HT1080 (cell line): Measurements from ENCODE around the gene COX5A. TPM values are rescaled to one million over a fixed set of nuclear protein-coding genes. Genes with fewer than 3 reads are reported as not detected.

ENCODE experiments used
- DNase-seq: peaks from one replicate; pipeline ENCODE4 v3.0.0-alpha.2; 2015; ENCODE audit warnings: low read depth
- polyA plus RNA-seq, 2 experiments: library from polyadenylated mRNA; depleted of rRNA; stranded (reverse); fragments of >200 nt; gene quantifications; 2 replicates each; pipeline ENCODE4 v1.2.3, GENCODE V29; 2015
- total RNA-seq: library from RNA; depleted of rRNA; stranded (reverse); fragments of >200 nt; shearing (Covaris generic); gene quantifications from 2 replicates; pipeline ENCODE4 v1.2.3, GENCODE V29; 2014; rRNA removed

COX5A gene
- total RNA-seq = 119 and 162 TPM in 2 replicates
- 283 and 334 TPM in 2 replicates for polyA plus RNA-seq (2015; cell fraction: cytosol; rRNA removed)
- polyA plus RNA-seq (2015; cell fraction: nucleus; rRNA removed) = 105 and 116 TPM in 2 replicates

DNA sequence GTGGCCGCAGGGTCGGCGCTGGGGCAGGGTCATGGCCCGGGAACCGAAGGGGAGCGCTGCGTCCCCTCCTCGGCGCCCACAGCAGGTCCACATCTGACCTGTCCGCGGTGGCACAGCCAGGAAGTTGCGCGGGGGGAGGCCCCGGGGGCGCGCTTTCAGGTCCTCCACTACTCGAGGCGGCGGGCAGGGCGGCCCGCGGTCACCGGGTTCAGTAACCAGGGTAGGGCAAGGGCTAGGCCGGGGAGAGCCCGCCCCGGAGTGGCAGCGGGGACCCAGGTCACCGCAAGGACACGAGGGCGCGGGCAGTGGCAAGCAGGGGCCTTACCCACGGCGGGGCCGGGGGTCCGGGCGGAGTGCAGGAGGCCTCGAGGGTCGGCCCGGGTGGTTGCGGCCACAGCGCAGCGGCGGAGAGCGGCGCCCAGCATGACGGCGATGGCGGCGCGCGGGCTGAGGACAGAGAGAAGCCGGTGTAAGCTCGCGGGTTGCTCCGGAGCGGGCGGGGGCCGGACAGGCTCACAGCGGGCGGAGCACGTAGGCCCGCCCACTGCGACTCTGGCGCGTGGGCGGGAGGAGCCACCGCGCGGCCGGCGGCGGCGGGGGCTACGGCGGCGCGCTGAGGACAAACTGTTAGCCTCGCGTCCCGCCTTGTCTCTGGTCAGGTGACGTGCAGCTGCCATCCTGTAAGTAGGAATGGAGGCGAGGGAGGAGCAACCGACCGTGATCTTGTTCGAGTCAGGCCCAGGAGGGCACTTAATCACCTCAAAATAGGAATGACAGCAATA lies at the start of gene COX5A:
TSS of gene COX5A (minus strand) at position 484 of the 782 bp plus-strand sequence. CDS start at position 425, 59 bp downstream.
- peak; percentile 94 for DNase-seq

DNA sequence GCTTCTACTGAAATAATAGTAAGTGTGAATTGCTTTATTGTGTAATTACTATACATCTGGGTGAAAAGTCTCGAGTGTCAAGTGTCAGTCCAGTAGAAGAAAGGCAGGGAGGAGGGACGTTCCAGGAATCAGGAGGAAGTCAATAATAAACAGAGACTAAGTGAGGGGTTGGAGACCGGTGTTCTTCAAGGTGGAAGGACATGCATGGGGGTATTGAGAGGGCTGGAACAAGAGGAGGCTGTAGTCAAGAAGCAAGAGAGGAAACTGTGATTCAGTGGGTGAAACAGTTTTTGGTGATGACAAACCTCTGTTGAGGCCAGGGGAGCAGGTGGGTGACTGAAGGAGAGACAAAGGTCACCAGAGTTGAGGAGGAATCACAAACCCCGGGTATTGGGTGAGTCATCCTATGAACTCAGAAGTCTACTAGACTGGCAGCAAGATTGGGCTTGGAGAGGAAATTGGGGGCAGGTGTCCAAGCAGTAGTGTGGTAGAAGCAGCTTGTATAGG lies 45.9 kb upstream of the COX5A start:
- DNase-seq = peak; percentile 91

DNA sequence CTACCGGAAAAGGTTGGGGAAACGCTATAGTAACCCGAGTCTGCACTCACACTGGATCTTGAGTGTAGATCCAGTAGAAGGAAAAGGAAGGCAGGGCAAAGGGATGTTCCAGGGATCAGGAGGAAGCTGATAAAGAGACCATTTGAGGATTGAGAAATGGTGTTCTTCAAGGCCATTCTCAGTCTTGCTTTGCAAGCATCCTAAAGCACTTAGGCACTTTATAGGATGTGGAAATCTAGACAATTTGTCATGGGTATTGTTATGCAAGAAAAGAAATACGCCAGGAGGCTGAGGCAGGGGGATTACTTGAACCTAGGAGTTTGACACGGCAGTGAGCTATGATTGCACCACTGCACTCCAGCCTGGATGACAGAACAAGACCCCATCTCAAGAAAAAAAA lies 44.3 kb upstream of the COX5A start:
- no peak for DNase-seq

DNA sequence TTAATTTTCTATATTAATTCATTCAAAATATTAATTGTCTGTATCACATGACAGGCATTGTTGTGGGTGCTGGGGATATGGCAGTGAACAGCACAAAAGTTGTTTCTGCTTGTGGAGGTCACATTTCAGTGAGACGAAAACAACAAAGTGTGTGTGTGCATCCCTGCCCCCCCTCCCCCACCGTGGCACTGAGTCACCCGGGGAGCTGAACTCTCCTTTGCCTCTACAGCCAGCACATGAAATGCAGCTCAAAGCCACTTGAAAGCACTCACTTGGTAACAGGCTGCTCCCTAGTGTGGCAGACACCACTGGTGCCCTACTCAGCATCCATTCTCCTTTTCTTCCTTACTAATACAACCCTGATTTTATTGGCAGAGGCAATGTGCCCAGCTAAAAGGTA lies 40.6 kb upstream of the COX5A start:
- DNase-seq = peak; percentile 67

DNA sequence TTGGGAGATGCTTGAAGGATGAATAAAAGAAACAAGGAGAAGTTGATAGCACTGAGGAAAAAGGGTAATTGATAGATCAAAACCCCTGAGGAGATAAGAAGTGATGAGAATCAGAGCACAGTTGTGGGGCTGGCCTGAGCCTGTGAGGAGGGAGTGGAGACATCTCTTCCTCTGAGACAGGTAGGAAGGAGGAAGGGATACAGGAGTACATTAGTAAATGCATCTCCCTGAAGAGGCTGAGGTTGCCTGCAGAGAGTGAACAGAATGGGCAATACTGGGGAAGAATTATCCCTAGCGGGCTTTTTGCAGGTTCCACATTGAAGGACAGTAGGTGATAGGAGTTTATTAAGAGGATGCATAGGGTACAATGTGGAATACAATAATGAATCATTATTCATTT lies 40.2 kb upstream of the COX5A start:
- DNase-seq = no peak

DNA sequence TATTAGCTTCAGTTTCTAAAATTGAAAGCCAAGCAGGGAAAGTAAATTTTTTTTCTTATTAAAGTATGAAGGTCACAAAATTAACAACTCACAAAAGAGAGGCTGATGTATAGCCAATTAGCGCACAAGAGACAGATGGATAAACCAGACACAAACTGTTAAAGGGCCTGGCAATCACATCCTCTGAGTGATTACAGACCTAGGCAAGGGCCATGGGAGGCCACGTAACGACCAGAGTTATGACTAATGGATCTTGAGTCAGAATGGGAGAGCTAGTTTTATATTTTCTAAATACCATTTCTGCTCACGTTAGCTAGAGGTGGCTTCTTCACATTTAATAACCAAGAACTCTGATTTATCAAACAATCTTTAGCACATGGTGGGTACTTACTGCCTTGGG lies 39.7 kb upstream of the COX5A start:
- DNase-seq = peak; percentile 34

DNA sequence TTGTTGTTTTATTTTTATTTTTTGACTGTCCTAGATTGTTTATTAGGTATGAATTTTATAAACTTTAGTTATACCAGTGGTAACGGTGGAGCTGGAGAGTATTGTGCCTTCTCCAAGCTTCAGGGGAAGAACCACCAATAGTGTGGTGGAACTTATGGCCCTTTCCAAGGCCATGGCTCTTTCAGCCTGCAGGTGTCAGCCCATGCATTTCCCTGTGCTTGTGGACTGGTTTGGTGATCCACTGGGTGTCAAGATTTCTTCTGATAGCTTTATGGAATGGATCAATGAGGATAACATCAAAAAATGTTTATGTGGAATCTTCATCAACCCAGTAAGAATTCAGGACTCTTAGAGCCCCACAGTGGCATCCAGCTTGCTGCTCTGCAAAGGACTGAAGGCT lies 38.3 kb upstream of the COX5A start:
- no peak for DNase-seq

DNA sequence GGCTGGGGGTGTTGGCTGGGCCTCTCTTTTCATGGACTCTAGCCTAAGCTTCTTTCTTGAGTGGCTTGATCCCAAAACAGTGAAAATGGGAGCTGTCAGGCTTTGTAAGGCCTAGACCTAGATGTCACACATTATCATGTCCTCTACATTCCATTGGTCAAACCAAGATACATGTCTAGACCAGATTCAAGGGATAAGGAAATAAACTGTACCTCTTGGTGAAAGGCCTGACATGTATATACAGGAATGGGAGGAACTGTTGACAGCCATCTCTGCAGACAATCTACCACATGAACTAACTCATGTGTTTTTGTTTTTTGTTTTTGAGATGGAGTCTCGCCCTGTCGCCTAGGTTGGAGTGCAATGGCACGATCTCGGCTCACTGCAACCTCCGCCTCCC lies 29.8 kb upstream of the COX5A start:
- no peak for DNase-seq

DNA sequence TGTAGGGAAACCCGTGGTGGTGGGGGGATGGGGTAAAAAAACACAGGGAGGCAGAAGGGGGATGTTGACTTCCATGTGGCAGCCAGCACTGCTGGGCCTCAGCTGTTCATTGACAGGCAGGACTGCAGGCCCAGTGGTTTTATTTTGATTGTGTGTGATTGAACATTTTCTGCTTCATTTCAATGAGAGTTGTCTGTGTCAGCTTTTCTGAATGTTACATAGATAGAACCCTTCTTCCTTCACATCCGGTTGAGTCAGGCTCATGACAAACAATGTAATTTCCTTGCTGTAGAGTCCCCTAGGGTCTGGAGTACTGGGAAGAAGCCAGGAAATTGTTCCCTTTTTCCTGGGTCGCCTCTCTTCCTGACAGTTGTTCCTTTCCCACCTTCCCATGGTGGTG lies 26.9 kb upstream of the COX5A start:
- peak; percentile 79 for DNase-seq

DNA sequence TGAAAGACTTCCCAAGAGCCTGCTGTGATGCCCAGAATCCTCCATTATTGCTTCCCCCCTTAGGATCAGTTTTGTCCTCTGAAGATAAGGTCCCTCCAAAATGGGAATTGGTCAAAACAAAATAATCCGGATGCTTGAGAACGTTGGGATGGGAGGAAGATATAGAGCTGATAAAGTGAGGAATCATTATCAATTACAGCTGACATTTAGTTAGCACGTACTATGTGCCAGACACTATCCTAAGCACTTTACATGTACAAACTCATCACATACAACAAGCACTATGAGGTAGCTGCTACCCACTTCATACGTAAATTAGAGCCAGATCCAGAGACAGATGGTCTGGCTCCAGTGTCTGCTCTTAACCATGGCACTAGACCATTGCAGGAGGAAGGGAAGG lies 25.3 kb upstream of the COX5A start:
- DNase-seq = no peak

DNA sequence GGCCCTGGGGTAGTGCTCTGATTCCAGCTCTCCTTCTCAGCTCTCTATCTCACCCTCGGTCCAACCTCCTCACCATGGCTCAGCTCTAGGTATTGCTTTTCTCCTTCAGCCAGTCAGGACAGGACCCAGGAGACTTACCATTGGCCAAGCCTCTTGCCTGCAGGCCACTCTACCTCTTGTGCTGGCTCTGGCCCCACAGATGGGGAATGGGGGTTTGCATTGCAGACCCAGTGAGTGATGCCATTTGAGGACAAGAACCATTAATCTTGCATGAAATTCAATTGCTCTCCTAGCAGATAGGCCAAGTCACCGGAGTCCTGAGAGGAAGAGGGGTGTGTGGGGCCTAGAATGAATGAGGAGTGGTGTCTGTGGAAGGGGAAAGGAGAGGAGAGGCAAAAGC lies 24.8 kb upstream of the COX5A start:
- DNase-seq = no peak

DNA sequence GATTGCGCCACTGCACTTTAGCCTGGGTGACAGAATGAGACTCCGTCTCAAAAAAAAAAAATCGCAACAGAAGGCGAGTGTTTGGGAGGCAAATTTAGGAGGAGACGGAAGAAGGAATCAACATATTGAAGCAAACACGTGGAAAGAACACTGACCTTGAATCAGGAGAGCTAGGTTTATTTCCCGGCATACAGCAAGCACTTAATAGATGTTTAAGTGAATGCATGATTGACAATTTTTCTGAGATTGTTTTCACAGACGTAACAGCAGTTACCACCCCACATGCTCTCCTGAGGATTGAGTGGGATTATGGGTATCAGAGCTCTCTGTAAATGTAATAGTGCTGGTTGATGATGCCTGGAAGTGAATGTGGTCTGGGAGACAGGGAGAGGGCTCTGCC lies 24.3 kb upstream of the COX5A start:
- no peak for DNase-seq

DNA sequence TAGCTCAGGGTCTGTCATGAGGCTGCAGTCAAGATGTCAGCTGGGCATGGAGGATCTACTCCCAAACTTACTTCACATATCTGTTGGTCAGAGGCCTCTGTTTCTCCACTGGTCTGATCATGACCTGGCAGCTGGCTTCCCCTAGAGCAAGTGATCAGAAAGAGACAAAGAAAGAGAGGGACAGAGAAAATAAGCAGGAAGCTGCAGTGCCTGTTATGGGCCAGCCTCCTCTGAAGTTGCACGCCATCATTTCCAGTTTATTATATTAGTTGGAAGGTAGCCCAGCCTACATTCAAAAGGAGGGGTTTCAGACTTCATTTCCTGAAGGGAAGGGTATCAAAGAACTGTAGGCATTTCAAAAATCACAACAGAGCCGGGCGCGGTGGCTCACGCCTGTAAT lies 23.7 kb upstream of the COX5A start:
- DNase-seq = no peak

DNA sequence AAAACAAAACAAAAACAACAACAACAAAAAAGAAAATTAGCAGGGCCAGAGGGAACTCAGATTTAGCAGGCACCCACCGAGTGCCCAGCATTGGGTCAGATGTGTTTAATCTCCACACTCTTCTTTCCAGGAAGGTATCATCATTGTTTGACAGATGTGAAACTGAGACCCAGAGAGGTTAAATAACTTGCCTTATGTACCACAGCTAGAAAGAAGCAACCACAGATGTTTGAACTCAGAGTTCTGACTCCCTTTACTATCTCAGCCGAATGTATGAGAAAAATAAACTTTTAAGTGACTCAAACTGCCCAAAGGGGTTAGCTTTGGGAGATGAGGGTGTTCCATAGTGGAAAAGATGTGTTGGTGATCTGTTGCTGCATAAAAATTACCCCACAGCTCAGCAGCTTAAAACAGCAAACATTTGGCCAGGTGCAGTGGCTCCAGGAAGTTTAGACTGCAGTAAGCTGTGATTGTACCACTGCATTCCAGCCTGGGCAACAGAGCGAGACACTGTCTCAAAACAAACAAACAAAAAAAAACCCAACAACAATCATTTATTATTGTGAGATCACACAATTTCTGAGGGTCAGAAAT lies 23.2 kb upstream of the COX5A start:
- no peak for DNase-seq

DNA sequence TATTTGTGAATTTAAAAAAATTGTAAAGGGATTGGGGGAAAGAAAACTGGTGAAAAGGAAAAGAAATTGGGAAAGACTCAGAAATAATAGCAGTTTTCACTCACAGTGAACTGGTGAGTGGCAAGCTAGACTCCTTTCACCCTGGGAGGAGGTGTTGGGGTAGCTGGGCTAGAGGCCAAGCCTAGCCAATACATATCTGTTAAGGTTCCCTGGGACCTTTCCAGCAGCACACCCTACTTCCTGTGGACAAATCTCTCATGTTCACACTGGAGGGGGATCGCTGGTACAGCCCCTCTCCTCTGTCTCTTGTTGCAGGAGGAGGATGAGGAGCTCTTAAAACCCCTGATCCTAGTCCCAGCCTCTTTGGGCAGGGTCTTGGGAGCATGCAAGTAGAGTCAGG lies 22.4 kb upstream of the COX5A start:
- no peak for DNase-seq

DNA sequence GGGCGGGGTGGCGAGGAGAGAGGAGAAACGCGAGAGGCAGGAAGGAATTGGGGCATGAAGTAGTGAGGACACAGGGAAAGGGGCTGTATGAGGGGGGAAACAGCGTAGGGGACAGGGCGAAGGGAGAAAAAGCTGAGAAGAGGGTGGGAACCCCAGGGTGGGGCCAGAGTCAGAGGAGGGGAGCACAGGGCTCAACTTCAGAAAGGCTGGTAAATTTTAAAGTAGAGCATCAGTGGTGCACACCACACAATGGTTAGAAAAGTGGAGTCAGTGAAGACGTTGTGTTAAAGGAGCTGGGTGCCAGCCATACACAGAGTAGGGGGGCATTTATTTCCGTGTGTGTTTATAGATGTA lies 21.7 kb upstream of the COX5A start:
- DNase-seq = no peak

DNA sequence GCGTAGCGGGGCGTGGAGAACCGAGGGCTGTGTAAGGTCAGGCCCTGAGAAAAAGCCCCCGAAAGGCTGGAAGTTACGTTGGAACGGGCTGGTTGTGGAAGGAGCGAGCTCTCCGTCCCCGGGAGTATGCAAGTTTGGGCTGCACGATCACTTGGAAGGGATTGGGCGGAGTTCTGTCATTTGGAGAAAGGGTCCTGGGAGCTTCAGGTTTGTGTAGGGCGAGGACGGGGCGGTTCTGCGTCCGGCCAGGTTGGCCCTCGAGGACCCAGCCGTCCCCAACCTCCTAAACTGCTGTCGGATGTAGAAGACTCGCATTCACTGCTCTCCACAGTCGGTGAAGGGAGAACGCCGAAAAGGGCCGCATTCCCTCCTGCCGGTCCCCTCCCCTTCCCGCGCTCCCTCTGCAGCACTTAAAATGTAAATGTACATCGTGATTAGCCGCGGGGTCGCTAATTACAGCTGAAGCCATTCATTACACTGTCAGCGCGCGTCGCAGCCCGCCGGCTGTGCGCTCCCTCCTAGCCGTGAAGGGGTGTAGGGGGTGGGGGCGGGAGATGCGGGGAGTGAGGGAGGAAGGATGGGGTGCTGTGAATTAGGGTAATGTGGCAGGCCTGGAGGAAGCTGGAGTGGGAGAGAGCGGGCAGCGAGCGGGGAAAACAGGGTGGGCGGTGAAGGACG lies 21.2 kb upstream of the COX5A start:
- DNase-seq = no peak

DNA sequence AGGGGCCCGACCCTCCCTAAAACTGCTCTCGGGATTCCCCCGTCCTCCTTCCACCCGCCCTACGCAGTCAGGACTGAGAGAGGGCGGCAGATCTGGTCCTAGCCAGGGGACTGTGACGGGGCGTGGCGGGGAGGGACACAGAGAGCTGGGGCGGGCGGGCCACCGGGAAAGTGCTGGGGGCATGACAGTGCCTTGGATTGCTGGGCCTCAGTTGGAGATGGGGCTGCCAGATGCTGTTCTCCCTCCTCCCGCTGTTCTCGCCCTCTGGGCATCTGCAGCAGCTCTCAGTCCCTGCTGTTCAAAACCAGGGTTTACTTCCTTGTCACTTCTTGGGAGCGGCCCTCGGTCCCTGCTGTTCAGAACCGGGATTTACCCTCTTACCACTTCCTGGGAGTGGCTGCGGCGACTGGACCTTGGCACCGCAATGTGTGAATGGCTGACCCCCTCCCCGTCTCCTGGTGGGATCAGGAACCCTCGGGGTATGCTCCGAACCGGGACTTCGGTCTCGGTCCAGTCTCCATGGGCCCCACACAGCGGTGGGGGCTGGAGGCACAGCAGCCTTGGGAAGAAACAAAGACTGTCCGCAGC lies 20.5 kb upstream of the COX5A start:
- no peak for DNase-seq

DNA sequence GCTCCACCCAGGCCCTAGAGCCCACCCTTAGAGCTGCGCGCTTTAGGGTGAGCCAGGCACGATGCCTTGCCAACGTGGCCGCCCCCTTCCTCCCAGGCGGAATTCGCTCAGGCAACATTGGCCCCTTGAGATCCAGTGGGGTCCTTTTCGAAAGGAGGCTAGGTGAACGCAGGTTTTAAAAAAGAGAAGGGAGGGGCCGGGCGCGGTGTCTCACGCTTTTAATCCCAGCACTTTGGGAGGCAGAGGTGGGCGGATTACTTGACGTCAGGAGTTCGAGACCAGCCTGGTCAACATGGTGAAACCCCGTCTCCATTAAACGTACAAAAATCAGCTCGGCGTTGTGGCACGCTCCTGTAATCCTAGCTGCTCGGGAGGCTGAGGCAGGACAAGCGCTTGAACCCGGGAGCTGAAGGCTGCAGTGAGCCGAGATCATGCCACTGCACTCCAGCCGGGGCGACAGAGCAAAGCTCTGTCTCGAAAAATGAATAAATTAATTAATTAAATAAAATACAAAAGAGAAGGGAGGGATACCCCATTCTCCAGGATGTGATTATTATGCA lies 19.7 kb upstream of the COX5A start:
- no peak for DNase-seq

DNA sequence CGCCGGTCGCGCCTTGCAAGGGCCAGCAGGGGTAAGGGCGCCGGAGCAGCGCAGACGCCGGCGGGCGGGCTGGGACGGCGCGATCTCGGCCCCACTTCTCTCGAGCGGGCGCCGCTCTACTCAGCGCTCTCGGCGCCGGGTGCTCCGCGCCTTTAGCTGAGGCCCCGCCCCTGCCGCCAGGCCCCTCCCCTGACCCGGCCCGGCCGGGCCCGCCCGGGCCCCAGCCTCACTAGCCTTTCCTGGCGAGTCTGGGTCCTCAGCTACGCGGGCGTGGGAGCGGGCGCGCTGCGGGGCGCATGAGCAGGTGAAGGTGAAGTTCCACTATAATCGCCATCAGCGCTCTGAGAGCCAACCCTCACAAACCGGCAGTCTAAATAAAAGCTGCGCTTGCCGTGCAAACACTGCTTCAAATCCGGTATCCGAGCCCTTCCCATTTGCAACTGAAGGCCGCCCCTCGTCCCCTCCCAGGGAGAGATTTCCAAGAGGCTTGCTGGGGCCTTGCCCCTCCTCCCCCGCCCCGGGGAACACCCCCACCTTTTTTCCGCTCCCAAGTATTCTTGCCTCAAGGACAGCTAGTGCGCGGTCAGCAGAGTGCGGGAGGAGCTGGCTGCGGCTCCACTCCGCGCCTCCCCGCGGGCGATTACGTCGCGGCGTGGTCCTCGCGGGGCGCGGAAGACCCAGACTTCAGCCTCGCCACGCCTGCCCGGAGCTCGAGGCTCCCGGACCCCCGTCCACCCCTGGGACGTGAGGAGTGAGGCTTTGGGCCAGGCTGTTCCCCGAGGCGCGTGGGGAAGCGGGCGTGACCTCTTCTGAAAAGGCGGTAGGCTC lies 19.0 kb upstream of the COX5A start, which contains the start of gene RPP25:
TSS of gene RPP25 (minus strand) at position 125 of the 828 bp plus-strand sequence. CDS start 189 bp downstream, outside the sequence.
- peak; percentile 27 for DNase-seq
